Keratinocyte (primary cell): Measurements from ENCODE around the gene SCN10A. TPM values are rescaled to one million over a fixed set of nuclear protein-coding genes. Genes with fewer than 3 reads are reported as not detected.

Source experiments
- DNase-seq: peaks from one replicate; pipeline ENCODE4 v3.0.0-alpha.2; 2011; ENCODE audit warnings: low read depth, missing footprints, low spot score
- FAIRE-seq: peaks from 2 replicates; lab custom pipeline; 2011; peaks lifted over from hg19 to GRCh38; lab: Jason Lieb, UNC
- H2AFZ ChIP-seq: 2 replicates; pipeline ENCODE4 v1.6.0; 2012; ENCODE audit warnings: low read length, control low read depth, inconsistent platforms; ENCODE audit not compliant: control insufficient read depth
- H3K27ac ChIP-seq: 2 replicates; pipeline ENCODE4 v1.5.1; 2011; ENCODE audit warnings: low read length; ENCODE audit not compliant: control insufficient read depth, insufficient read depth
- H3K27me3 ChIP-seq: 3 replicates; pipeline ENCODE4 v1.6.0; 2011; ENCODE audit warnings: low read length; ENCODE audit not compliant: control insufficient read depth, insufficient read depth; ENCODE audit errors: extremely low read depth
- H3K36me3 ChIP-seq, 2 experiments: 2 replicates in 1 of 2; 3 replicates in 1 of 2; pipeline ENCODE4 v1.5.1; 2011; ENCODE audit warnings: low read length in 2 of 2, mild to moderate bottlenecking in 1 of 2; ENCODE audit not compliant: control insufficient read depth in 2 of 2, insufficient read depth in 2 of 2; ENCODE audit errors: extremely low read depth in 1 of 2
- H3K4me1 ChIP-seq: 3 replicates; pipeline ENCODE4 v1.5.1; 2011; ENCODE audit warnings: low read length; ENCODE audit not compliant: control insufficient read depth, insufficient read depth; ENCODE audit errors: extremely low read depth
- H3K4me2 ChIP-seq: 3 replicates; pipeline ENCODE4 v1.6.0; 2011; ENCODE audit warnings: low read depth, low read length; ENCODE audit not compliant: control insufficient read depth, insufficient read depth; ENCODE audit errors: extremely low read depth
- H3K4me3 ChIP-seq, 3 experiments: fragments of 200-600 bp in 1 of 3; sonication (generic) in 1 of 3; 2 replicates in 2 of 3; 3 replicates in 1 of 3; pipeline ENCODE4 v1.5.1; 2011 to 2016; ENCODE audit warnings: low read length in 3 of 3, mild to moderate bottlenecking in 3 of 3, control low read depth in 2 of 3, inconsistent platforms in 1 of 3, low read depth in 1 of 3, mixed read lengths in 1 of 3, mixed run types in 1 of 3, moderate library complexity in 1 of 3; ENCODE audit not compliant: control insufficient read depth in 2 of 3, insufficient read depth in 2 of 3; ENCODE audit errors: extremely low read depth in 1 of 3
- H3K79me2 ChIP-seq: 2 replicates; pipeline ENCODE4 v1.6.0; 2012; ENCODE audit warnings: low read length; ENCODE audit not compliant: control insufficient read depth, insufficient read depth
- H3K9ac ChIP-seq: 3 replicates; pipeline ENCODE4 v1.6.0; 2011; ENCODE audit warnings: low read length; ENCODE audit not compliant: control insufficient read depth, insufficient read depth; ENCODE audit errors: extremely low read depth
- H3K9me1 ChIP-seq: 3 replicates; pipeline ENCODE4 v1.6.0; 2011; ENCODE audit warnings: low read length; ENCODE audit not compliant: control insufficient read depth, insufficient read depth; ENCODE audit errors: extremely low read depth
- H3K9me3 ChIP-seq: 2 replicates; pipeline ENCODE4 v1.5.1; 2012; ENCODE audit warnings: low read depth, low read length; ENCODE audit not compliant: control insufficient read depth
- H4K20me1 ChIP-seq: 3 replicates; pipeline ENCODE4 v1.6.0; 2011; ENCODE audit warnings: low read length; ENCODE audit not compliant: control insufficient read depth, insufficient read depth; ENCODE audit errors: extremely low read depth
- CTCF ChIP-seq, 3 experiments: IDR thresholded peaks in 1 of 3; conservative IDR thresholded peaks in 1 of 3; optimal IDR thresholded peaks in 1 of 3; 2 replicates in 2 of 3; 3 replicates in 1 of 3; pipeline versions ENCODE3 to v1.5.1; 2011; ENCODE audit warnings: low read length in 3 of 3, mild to moderate bottlenecking in 3 of 3, moderate library complexity in 2 of 3, control low read depth in 1 of 3, inconsistent platforms in 1 of 3; ENCODE audit not compliant: insufficient read depth in 2 of 3; ENCODE audit errors: extremely low read depth in 1 of 3
- EZH2 ChIP-seq: IDR thresholded peaks from one replicate; pipeline ENCODE4 v1.6.1; 2012; ENCODE audit warnings: inconsistent platforms, mild to moderate bottlenecking, low read length, moderate library complexity
- dilution Hi-C: fragments of 300-500 bp; cut with MboI; formaldehyde crosslinking; loops from one replicate; pipeline ENCODE4 v1.7.0; 2020; ENCODE audit warnings: low sequenced_read_pairs; ENCODE audit not compliant: extremely low pct_ligation_motif_present
- polyA plus RNA-seq, 5 experiments: library from polyadenylated mRNA; depleted of rRNA in 3 of 5; stranded (reverse) in 3 of 5; stranded (forward) in 1 of 5; unstranded in 1 of 5; fragments of >200 nt; gene quantifications; 1 replicate in 1 of 5; 2 replicates in 3 of 5; 3 replicates in 1 of 5; pipeline versions ENCODE4 v1.2.1 to v1.2.3, GENCODE V29; 2011 to 2012; ENCODE audit warnings: missing spikeins in 2 of 5, low read depth in 1 of 5, low replicate concordance in 1 of 5

SCN10A gene
- polyA plus RNA-seq, 1 donor (not counting 4 experiments of a cell fraction or from before 2014, with no cell fraction given): not detected

- FAIRE-seq (no peak), DNase-seq (no peak)
- TF ChIP-seq CTCF (optimal IDR thresholded peaks at IDR 0.05 in 1 of 3, IDR thresholded peaks at IDR 0.05 in 1 of 3, conservative IDR thresholded peaks at IDR 0.05 in 1 of 3; ENCODE audit: extremely low read depth in 1 of 3, insufficient read depth in 2 of 3, low read length in 3 of 3) (no peak), EZH2 (no peak)
- H3K4me2 ChIP-seq: no peak overlapping the region
- no peaks in the 10 kb centered on the region for H3K27me3 ChIP-seq
- no peaks in the 10 kb centered on the region for H3K79me2 ChIP-seq
- H2AFZ ChIP-seq: no peak overlapping the region
- no peak overlapping the region for H3K27ac ChIP-seq
- H3K9ac ChIP-seq: no peak overlapping the region
- dilution Hi-C loops: no loop called here
- no peak overlapping the region for H3K4me3 ChIP-seq
- H4K20me1 ChIP-seq: no peaks in the 10 kb centered on the region
- H3K9me3 ChIP-seq: no peaks in the 10 kb centered on the region
- H3K36me3 ChIP-seq: no peaks in the 10 kb centered on the region
- H3K4me1 ChIP-seq: no peaks in the 10 kb centered on the region
- H3K9me1 ChIP-seq: no peaks in the 10 kb centered on the region
Measured at GRCh38 chr3:38829404-38829803, 13.4 kb upstream of the SCN10A start.

- FAIRE-seq (no peak), DNase-seq (no peak)
- Histone ChIP-seq H3K4me3 (no peak overlapping the region), H3K9me3 (no peaks in the 10 kb centered on the region), H3K79me2 (no peaks in the 10 kb centered on the region), H2AFZ (no peak overlapping the region), H3K9me1 (no peaks in the 10 kb centered on the region), H3K27me3 (no peaks in the 10 kb centered on the region), H3K27ac (no peak overlapping the region), H3K36me3 (no peaks in the 10 kb centered on the region), H3K9ac (no peak overlapping the region), H3K4me2 (no peak overlapping the region), H3K4me1 (no peaks in the 10 kb centered on the region), H4K20me1 (no peaks in the 10 kb centered on the region)
- TF ChIP-seq CTCF (optimal IDR thresholded peaks at IDR 0.05 in 1 of 3, IDR thresholded peaks at IDR 0.05 in 1 of 3, conservative IDR thresholded peaks at IDR 0.05 in 1 of 3; ENCODE audit: extremely low read depth in 1 of 3, insufficient read depth in 2 of 3, low read length in 3 of 3): no peak
- no peak for TF ChIP-seq EZH2
- dilution Hi-C loops: no loop called here
Measured at GRCh38 chr3:38828681-38829080, 12.7 kb upstream of the SCN10A start.
